Natural killer cell (primary cell): ENCODE measurements around the gene GALNT9. TPM values are rescaled to one million over a fixed set of nuclear protein-coding genes. Genes with fewer than 3 reads are reported as not detected.

Experiments
- ATAC-seq, 3 donors: fragments of 150-1000 bp in 2 of 3; fragments of 200-7000 bp in 1 of 3; cut with Tn5 transposase; 1 replicate in 1 of 3; 2 replicates in 2 of 3; pipeline ENCODE4 v1.10.0; 2021; ENCODE audit warnings: mild to moderate bottlenecking in 2 of 3, moderate library complexity in 2 of 3
- DNase-seq, 2 donors: peaks; one replicate each; pipeline versions ENCODE4 v3.0.0 to v3.0.0-alpha.2; 2013 to 2021; ENCODE audit warnings: mixed read lengths in 1 of 2
- H3K27ac ChIP-seq: one replicate; pipeline ENCODE4 v1.5.1; 2013; ENCODE audit warnings: mild to moderate bottlenecking, low read length
- H3K27me3 ChIP-seq: one replicate; pipeline ENCODE4 v1.6.1; 2013; ENCODE audit warnings: low read length; ENCODE audit not compliant: control insufficient read depth, insufficient read depth
- H3K36me3 ChIP-seq: one replicate; pipeline ENCODE4 v1.6.1; 2013; ENCODE audit warnings: low read length; ENCODE audit not compliant: control insufficient read depth, insufficient read depth
- H3K4me1 ChIP-seq: one replicate; pipeline ENCODE4 v1.6.1; 2013; ENCODE audit warnings: low read length; ENCODE audit not compliant: control insufficient read depth, insufficient read depth
- H3K4me3 ChIP-seq: one replicate; pipeline ENCODE4 v1.5.1; 2013; ENCODE audit warnings: low read length
- H3K9me3 ChIP-seq: one replicate; pipeline ENCODE4 v1.6.1; 2013; ENCODE audit warnings: low read length; ENCODE audit not compliant: control insufficient read depth, insufficient read depth
- H3K27ac Mint-ChIP-seq, 2 donors: one replicate each; pipeline ENCODE4 v1.8.0; 2022; ENCODE audit warnings: mild to moderate bottlenecking in 2 of 2, mixed read lengths in 2 of 2, moderate library complexity in 1 of 2
- H3K27me3 Mint-ChIP-seq, 2 donors: one replicate each; pipeline ENCODE4 v1.8.0; 2022; ENCODE audit warnings: low read depth in 2 of 2, mixed read lengths in 2 of 2
- H3K36me3 Mint-ChIP-seq: one replicate; pipeline ENCODE4 v1.8.0; 2022; ENCODE audit warnings: mixed read lengths
- H3K4me1 Mint-ChIP-seq, 2 donors: one replicate each; pipeline ENCODE4 v1.8.0; 2022; ENCODE audit warnings: mixed read lengths in 2 of 2
- H3K4me3 Mint-ChIP-seq: one replicate; pipeline ENCODE4 v1.8.0; 2022; ENCODE audit warnings: mild to moderate bottlenecking, moderate library complexity, mixed read lengths
- H3K9me3 Mint-ChIP-seq, 2 donors: one replicate each; pipeline ENCODE4 v1.8.0; 2022; ENCODE audit warnings: mixed read lengths in 2 of 2
- CTCF ChIP-seq: fragments of 200-600 bp; IDR thresholded peaks from one replicate; pipeline ENCODE4 v1.8.0; 2022; ENCODE audit warnings: antibody characterized with exemption
- WGBS: methylation state at CpG from one replicate; pipeline ENCODE4 v1.1.7; 2013; ENCODE audit warnings: missing lambda C conversion rate; ENCODE audit not compliant: insufficient coverage; 5-methylcytosine and 5-hydroxymethylcytosine counted together
- intact Hi-C: fragments of 100-400 bp; cut with micrococcal nuclease; formaldehyde crosslinking; loops from one replicate; pipeline ENCODE4 v1.14.2; 2022
- total RNA-seq, 4 donors: library from RNA; stranded (reverse); fragments of 120-200 nt in 1 of 4; gene quantifications; one replicate each; pipeline versions ENCODE4 v1.2.3 to v1.2.4, GENCODE V29; 2013 to 2022

The GALNT9 gene
- total RNA-seq, 3 donors from 2014 or later (not counting 1 experiment from before 2014, with no cell fraction given), result not detected

DNA sequence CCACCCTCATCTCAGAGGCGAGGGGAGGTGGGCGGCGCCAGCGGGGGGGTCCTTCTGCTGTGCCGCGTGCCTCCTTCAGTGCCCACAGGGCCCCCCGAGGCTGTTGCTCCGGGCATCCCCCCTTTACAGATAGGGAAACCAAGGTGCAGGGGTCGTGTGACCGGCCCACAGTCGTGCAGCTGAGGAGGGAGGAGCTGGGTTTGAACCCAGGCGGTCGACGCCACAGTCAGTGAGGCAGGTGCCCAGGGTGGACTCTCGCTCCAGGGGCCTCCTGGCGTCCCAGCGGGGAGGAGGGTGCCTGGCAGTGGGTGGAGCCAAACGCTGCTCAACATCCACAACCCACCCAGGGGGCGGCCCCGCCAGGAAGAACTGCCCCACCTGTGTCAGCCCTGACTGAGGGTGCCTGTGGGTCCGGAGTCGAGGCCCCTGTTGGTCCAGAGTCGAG is 8.6 kb downstream of the GALNT9 start:
- Mint-ChIP-seq H3K4me3 (no peak overlapping the region), H3K36me3 (no peaks in the 10 kb centered on the region)
- no peaks in the 10 kb centered on the region for H3K4me1 ChIP-seq

GRCh38 chr12:132319991-132320570 is 9.3 kb downstream of the GALNT9 start:
- no peaks in the 10 kb centered on the region for H3K9me3 Mint-ChIP-seq
- no peak overlapping the region for H3K4me3 ChIP-seq
- H3K4me1 ChIP-seq, result no peaks in the 10 kb centered on the region
- no peak for TF ChIP-seq CTCF
- intact Hi-C loops, result no loop called here
- no peaks in the 10 kb centered on the region for H3K27me3 ChIP-seq
- no peaks in the 10 kb centered on the region for H3K4me1 Mint-ChIP-seq
- no peaks in the 10 kb centered on the region for H3K9me3 ChIP-seq
- H3K36me3 Mint-ChIP-seq, result no peaks in the 10 kb centered on the region
- DNase-seq, result no peak
- H3K27ac ChIP-seq, result no peak overlapping the region
- H3K27ac Mint-ChIP-seq, result no peak overlapping the region
- WGBS, result 85% methylated on average over 28 of the region's 29 CpGs
- H3K27me3 Mint-ChIP-seq, result no peaks in the 10 kb centered on the region
- no peaks in the 10 kb centered on the region for H3K36me3 ChIP-seq
- H3K4me3 Mint-ChIP-seq, result no peak overlapping the region
- ATAC-seq, result no peak

More for the DNA sequence above, 8.6 kb downstream of the GALNT9 start:
- Mint-ChIP-seq H3K9me3 (no peaks in the 10 kb centered on the region), H3K4me1 (no peaks in the 10 kb centered on the region), H3K27ac (no peak overlapping the region), H3K27me3 (no peaks in the 10 kb centered on the region)
- H3K27ac ChIP-seq, result no peak overlapping the region
- DNase-seq (no peak), ATAC-seq (no peak)
- H3K4me3 ChIP-seq, result no peak overlapping the region
- no peaks in the 10 kb centered on the region for H3K27me3 ChIP-seq
- intact Hi-C loops, result no loop called here
- 87% methylated on average over 23 of the region's 23 CpGs for WGBS
- no peaks in the 10 kb centered on the region for H3K9me3 ChIP-seq
- TF ChIP-seq CTCF, result no peak
- no peaks in the 10 kb centered on the region for H3K36me3 ChIP-seq

DNA sequence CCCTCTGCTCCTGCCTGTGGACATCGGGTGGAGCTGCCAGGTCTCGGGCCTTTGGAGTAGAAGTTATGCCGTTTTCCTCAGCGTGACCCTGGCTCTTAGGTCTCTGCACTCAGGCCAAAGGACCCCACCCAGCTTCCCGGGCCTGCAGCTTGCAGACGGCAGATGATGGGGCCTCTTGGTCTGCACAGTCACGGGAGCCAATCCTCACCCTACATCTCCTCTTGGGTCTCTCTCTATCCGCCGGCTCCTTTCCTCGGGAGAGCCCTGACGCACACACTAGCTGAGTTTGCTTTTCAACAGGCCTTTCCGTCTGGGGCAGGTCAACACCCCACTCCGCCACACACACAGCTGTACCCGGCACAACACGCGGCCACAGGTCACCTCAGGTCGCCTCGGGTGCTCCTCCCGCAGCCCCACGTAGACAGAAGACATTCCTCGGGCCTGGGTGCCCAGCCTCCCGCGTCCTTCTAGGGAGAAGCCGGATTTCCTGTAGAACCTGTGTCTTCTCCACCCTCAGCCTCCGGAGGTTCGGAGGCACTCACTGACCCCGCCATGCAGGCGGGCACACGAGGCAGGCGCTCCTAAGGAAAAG is 9.9 kb downstream of the GALNT9 start:
- no peak overlapping the region for H3K27ac Mint-ChIP-seq
- H3K36me3 Mint-ChIP-seq, result no peaks in the 10 kb centered on the region
- WGBS, result 81% methylated on average over 30 of the region's 30 CpGs
- no peaks in the 10 kb centered on the region for H3K27me3 Mint-ChIP-seq
- no peak overlapping the region for H3K4me3 ChIP-seq
- intact Hi-C loops, result no loop called here
- H3K9me3 ChIP-seq, result no peaks in the 10 kb centered on the region
- DNase-seq (no peak), ATAC-seq (no peak)
- no peaks in the 10 kb centered on the region for H3K4me1 ChIP-seq
- H3K27me3 ChIP-seq, result no peaks in the 10 kb centered on the region
- H3K4me1 Mint-ChIP-seq, result no peaks in the 10 kb centered on the region
- no peak overlapping the region for H3K4me3 Mint-ChIP-seq
- no peaks in the 10 kb centered on the region for H3K9me3 Mint-ChIP-seq
- TF ChIP-seq CTCF, result no peak
- no peak overlapping the region for H3K27ac ChIP-seq
- no peaks in the 10 kb centered on the region for H3K36me3 ChIP-seq

GRCh38 chr12:132318618-132319033 is 10.8 kb downstream of the GALNT9 start:
- ATAC-seq (no peak), DNase-seq (no peak)
- intact Hi-C loops, result no loop called here
- Histone ChIP-seq H3K27ac (no peak overlapping the region), H3K36me3 (no peaks in the 10 kb centered on the region), H3K4me3 (no peak overlapping the region), H3K27me3 (no peaks in the 10 kb centered on the region), H3K9me3 (no peaks in the 10 kb centered on the region), H3K4me1 (no peaks in the 10 kb centered on the region)
- Mint-ChIP-seq H3K27ac (no peak overlapping the region), H3K9me3 (no peaks in the 10 kb centered on the region), H3K4me1 (no peaks in the 10 kb centered on the region), H3K36me3 (no peaks in the 10 kb centered on the region), H3K4me3 (no peak overlapping the region), H3K27me3 (no peaks in the 10 kb centered on the region)
- WGBS, result 84% methylated on average over 19 of the region's 19 CpGs
- TF ChIP-seq CTCF, result no peak
